Measurements from ENCODE around the gene SEPTIN5.

DNA sequence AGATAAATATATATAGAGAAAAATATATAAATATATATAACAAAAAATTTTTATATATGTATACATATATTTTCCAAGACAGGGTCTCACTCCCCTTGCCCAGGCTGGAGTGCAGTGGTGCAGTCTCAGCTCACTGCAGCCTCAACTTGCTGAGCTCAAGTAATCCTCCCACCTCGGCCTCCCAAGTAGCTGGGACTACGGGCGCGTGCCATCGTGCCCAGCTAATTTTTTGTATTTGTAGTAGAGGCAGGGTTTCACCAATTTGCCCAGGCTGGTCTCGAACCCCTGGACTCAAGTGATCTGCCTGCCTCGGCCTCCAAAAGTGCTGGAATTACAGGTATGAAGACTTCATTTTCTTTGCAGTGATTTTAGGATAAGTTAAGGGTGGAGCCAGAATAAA is 38.9 kb upstream of the SEPTIN5 start:
- TF ChIP-seq E2F3 (CRISPR knock-in tag; IDR thresholded peaks at IDR 0.05), result no peak
- TF ChIP-seq CTCF (IDR thresholded peaks at IDR 0.05 in 2 of 3, conservative IDR thresholded peaks at IDR 0.05 in 1 of 3; ENCODE audit: insufficient read depth in 2 of 3, low read depth in 1 of 3, low read length in 3 of 3), result no peak
- no peak for TF ChIP-seq CBFB (CRISPR knock-in tag; IDR thresholded peaks at IDR 0.05)
- no peak for TF ChIP-seq FOXK1 (CRISPR knock-in tag; IDR thresholded peaks at IDR 0.05; ENCODE audit: borderline replicate concordance)
- TF ChIP-seq BCOR (IDR thresholded peaks at IDR 0.05), result no peak
- no peak for TF ChIP-seq SETDB1 (IDR thresholded peaks at IDR 0.05; ENCODE audit: low read length)
- TF ChIP-seq ZBTB9 (CRISPR knock-in tag; IDR thresholded peaks at IDR 0.05), result no peak
- no peak for TF ChIP-seq ZNF274 (IDR thresholded peaks at IDR 0.05; ENCODE audit: borderline replicate concordance, low read depth, low read length)
- TF ChIP-seq MTA3 (IDR thresholded peaks at IDR 0.05; ENCODE audit: borderline replicate concordance), result no peak
- no peak for TF ChIP-seq RBM14 (IDR thresholded peaks at IDR 0.05; ENCODE audit: borderline replicate concordance, insufficient read depth, low read depth, low read length)
- TF ChIP-seq NR2C2 (CRISPR knock-in tag; IDR thresholded peaks at IDR 0.05), result no peak
- TF ChIP-seq NR2C2 (tag; IDR thresholded peaks at IDR 0.05), result no peak
- no peak for TF ChIP-seq EGR1 (conservative IDR thresholded peaks at IDR 0.05)
- no peak for TF ChIP-seq MXI1 (IDR thresholded peaks at IDR 0.05; ENCODE audit: low read depth, low read length)
- no peak for TF ChIP-seq POU5F1 (IDR thresholded peaks at IDR 0.05; ENCODE audit: borderline replicate concordance, low read depth, low read length, partially characterized antibody)
